ENCODE data around the gene TNNT3.

The TNNT3 gene

DNA sequence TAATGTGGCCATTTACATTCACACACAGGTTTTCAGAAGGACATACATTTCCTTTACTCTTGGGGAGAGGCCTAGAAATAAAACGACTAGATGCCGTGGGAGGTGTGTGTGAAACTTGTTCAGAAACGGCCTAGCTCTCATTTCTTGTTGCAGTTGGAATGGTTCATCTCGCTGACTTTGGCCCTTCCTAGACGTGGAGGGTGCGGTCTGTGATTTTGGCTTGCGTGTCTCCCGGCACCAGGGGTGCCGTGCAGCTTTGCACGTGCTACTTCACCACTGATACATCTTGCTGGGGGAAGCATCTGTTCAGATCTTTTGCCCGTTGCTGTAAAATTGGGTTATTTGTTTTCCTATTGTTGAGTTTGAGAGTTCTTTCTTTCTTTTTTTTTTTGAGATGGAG, 24.7 kb upstream of the TNNT3 start:
- DNase-seq = peak in 1 of 56 donors; percentile 31

- no peak for DNase-seq
Observed at GRCh38 chr11:1896468-1896867, 23.0 kb upstream of the TNNT3 start.

DNA sequence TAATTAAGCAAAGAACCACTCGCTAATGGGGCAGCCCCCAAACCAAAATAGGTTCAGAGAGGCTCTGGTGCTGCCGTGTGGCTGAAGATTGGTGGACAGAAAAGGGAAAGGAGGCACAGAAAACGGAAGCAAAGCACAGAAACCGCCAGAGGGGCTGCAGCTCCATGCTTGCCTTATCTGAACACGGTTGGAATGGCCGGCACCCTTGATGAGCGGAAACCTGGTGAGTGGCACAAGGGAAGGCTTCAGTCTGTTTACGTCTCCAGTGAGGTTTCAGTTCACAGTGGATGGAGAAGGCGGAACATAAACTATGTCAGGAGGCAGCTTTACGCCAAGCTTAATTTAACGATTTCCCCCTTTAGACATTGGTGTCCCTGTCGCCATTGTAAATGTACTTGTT, 22.6 kb upstream of the TNNT3 start:
- peak in 1 of 56 donors; percentile 12 for DNase-seq

- DNase-seq = no peak
Observed at GRCh38 chr11:1899090-1899489, 20.4 kb upstream of the TNNT3 start.

GRCh38 chr11:1899686-1900085, 19.8 kb upstream of the TNNT3 start:
- no peak for DNase-seq

- DNase-seq = no peak
Observed at GRCh38 chr11:1906181-1906580, 13.3 kb upstream of the TNNT3 start.

DNA sequence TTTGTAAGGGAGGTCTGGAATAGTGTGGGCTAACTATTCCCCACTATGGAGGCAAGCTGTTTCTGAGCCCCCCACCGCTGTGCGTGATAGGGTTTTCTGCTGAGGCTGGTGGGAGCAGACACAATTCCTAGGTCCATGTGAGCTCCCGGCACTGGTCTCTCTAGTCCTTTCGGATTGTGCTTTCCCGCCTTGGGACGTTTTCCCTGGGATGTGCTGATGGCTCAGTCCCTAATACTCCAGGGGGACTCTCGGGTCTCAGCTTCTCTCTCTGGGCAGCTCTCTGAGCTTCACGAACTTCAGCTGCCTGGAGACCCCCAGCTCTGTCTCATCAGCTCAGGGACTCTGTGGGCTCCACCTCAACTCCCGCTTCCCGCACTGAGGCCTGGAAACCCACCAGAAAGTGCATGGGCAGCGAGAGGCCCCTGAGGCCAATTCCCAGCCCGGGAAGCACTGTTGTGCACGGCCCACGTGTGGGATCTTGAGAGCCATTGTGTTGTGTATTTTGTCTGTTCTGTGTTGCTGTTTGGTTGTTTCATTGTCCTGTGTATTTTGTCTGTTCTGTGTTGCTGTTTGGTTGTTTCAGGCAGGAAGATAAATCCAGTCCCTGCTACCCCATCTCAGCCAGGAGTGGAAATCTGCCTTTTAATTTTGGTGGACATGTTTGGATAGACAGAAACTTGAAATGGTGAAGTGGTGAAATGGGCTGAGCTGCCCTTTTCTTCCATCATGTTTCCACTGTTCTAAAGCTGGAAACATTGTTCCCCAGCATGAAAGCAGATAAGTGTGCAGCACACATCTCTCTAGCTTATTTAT, 12.7 kb upstream of the TNNT3 start:
- DNase-seq = no peak

GRCh38 chr11:1908618-1909017, 10.9 kb upstream of the TNNT3 start:
- DNase-seq = no peak

- no peak for DNase-seq
Observed at GRCh38 chr11:1909524-1909923, 10.0 kb upstream of the TNNT3 start.

GRCh38 chr11:1912289-1912878, 7.1 kb upstream of the TNNT3 start:
- no peak for DNase-seq

DNA sequence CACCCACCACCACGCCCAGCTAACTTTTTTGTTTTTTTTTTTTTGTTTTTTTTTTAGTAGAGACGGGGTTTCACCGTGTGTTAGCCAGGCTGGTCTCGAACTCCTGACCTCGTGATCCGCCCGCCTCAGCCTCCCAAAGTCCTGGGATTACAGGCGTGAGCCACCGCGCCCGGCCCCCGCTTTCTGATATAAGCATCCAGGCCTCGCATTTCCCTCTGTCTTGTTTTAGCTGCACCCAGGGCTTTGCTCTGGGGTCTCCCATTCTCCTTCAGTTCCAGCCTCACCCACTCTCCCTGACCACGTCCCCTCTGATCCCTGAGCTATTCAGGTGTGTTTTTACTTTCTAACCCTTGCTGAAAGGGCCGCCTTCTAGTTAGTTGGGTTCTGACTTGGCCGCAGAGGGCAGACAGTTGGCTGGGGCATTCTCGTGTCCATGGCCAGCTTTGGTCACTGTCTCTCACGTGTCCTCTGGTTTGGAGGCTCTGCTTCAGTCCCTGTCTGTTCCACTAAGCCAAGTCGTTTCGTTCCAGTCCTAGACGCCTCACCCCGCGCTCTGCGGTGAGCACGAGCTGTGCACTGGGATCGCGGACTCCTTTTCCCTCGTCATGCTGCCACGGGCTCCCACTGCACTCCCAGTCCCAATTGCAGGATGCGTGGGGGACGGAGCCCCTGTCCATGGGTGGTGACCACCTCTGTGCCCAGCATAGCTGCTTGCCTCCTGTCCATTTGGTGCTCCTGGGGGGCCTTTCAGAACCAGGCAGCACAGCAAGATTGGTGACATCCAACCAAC, 6.0 kb upstream of the TNNT3 start:
- DNase-seq = no peak

- DNase-seq = no peak
Observed at GRCh38 chr11:1915795-1916131, 3.7 kb upstream of the TNNT3 start.

DNA sequence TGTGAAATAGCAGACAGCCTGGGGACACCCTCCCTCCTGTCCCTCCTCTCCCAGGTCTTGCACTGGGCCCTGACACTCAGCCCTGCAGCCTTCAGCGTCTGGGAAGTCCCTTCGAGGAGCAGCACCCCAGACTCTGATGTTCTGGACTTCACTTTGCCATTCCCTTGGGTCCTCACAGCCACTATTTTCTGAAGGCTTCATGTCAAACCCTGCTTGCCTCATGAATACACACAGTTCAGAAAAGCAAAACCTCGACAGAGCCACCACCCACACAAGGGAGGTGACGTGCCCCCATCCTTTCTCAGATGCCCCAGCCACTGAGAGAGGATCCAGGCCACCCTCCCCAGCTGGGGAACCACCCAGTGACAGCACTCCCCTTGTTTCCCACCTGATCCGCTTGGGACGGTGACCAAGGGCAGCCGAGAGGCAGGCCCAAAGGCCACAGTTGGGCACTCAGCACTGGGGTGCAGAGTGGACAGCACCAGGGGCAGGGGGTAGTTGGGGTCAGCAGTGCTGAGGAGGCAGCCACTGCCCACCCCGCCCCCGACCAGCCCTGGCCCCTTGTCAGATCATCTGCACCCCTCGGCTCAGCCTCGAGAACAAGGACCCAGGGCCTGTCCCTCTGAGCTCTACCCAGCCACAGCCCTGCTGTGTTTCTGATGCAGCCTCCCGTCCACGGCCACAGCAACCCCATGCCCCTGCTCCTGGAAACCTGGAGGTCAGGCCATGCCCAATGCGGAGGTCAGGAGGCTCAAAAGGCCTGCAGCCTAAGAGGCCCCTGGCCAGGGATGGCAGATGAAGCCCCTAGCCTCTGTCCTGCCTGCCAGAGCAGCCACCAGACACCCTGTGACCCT, 3.1 kb upstream of the TNNT3 start:
- no peak for DNase-seq

DNA sequence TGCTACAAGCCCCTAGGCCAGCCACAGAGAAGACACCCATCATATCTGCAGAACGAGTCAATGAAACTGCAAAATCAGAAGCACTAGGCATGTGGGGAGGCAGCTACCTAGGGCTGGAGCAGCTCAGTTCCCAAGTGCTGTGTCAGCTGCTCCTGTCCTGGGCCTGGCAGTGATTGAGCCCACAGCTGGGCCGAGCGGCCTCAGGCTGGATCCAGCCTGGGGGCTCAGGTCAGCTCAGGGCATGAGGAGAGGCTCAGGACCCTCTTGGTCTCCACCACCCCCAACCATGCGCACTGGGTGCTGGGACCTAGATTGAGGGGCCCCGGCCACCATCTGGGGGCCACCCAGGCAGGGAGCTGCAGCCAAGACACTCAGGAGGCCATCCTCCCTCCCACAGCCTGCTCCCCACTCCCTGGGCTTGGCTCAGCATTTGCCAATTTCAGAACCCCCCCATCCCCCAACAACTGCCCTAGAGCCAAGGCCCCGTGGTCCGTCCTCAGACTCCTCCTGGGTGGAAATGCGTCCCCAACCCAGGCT, 2.4 kb upstream of the TNNT3 start:
- DNase-seq = no peak

- DNase-seq = no peak
Observed at GRCh38 chr11:1917523-1918435, 1.7 kb upstream of the TNNT3 start.

GRCh38 chr11:1918436-1919315, 827 bp upstream of the TNNT3 start:
- DNase-seq = no peak

DNA sequence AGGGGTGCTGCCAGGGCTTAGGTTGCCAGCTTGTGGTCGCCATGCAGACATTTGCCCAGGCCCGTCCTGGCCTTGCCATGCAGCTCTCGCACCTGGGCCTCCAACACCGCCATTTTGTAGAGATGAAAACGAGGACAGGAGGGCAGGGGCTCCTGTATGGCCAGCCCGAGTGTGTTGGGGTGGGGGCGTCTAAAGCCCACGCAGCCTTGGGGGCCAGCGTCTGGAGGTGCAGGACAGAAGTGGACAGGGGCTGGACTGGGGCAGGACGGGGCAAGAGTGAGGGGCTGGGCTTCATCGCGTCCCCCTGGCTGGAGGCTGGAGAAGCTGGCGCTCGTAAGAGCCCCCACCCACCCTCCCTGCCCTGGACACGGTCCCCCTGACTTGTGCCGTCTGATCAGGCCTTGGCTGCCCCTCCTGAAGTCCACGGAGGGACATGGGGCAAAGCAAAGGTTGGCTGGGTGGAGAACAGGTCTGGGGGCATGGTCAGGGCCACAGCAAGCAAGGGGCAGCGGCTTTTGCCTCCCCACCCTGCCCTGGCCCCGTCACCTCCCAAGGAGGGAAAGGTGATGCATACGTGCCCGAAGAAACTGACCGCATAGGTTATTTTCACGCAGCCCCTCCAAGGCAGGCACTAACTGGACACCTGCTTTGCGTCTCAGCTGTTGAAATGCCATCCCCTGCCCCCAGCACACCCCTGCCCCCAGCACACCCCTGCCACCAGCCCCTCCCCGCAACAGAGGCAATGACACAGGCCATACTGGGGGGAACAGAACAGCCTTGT, 815 bp downstream of the TNNT3 start:
- DNase-seq = no peak

DNA sequence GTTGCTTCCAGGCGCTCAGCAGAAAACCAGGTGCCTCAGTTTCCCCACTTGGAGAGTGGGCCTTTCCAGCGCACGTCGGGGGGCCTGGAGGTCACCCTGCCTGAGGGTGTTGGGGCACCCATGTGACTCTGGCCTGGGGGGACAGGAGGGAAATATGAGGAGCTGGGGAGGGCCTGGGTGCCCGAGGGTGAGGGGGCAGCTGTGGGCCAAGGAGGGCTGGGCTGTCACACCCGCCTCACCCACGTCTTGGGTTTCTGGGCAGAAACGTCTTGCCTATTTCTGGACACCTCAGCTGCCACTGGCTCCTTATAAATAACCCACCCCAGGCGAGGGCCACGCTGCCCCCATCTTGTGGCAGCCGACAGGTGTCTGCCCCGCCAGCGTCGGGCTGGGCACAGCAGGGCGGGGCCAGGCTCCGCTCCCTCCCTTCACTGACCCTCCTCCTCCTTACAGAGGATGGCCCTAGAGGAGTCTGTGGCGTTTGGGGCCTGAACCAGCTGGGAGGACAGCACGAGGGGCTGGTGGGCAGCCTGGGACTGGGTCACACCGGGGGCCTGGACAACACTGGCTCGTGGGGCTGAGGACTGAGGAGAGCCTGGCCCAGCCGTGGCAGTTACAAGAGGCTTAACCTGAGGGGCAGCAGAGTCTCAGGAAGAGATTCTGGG, 1.5 kb downstream of the TNNT3 start:
- no peak for DNase-seq
